Muscle layer of duodenum (tissue), 2 donors: ENCODE data around the gene ARFGEF3.
A peak's percentile ranks its signal among the peaks of the same experiment; 100 is the strongest.

Source experiments
- H3K27ac ChIP-seq: one replicate; pipeline ENCODE4 v1.7.0; 2013; ENCODE audit warnings: mild to moderate bottlenecking, low read length
- H3K27me3 ChIP-seq: one replicate; pipeline ENCODE4 v1.7.0; 2013; ENCODE audit warnings: low read depth, mild to moderate bottlenecking, control low read depth, low read length
- H3K36me3 ChIP-seq, 2 donors: one replicate each; pipeline ENCODE4 v1.7.0; 2013; ENCODE audit warnings: low read length in 2 of 2, control low read depth in 1 of 2, mild to moderate bottlenecking in 1 of 2; ENCODE audit not compliant: insufficient read depth in 2 of 2, control insufficient read depth in 1 of 2
- H3K4me1 ChIP-seq, 2 donors: one replicate each; pipeline ENCODE4 v1.7.0; 2013; ENCODE audit warnings: low read length in 2 of 2, mild to moderate bottlenecking in 2 of 2, control low read depth in 1 of 2, moderate library complexity in 1 of 2; ENCODE audit not compliant: insufficient read depth in 2 of 2, control insufficient read depth in 1 of 2
- H3K4me3 ChIP-seq, 2 donors: one replicate each; pipeline ENCODE4 v1.7.0; 2013; ENCODE audit warnings: low read length in 2 of 2, low read depth in 1 of 2, mild to moderate bottlenecking in 1 of 2
- H3K9me3 ChIP-seq, 2 donors: one replicate each; pipeline ENCODE4 v1.7.0; 2013; ENCODE audit warnings: low read length in 2 of 2, control low read depth in 1 of 2, mild to moderate bottlenecking in 1 of 2; ENCODE audit not compliant: control insufficient read depth in 1 of 2
- donor health status: healthy.

The ARFGEF3 gene

DNA sequence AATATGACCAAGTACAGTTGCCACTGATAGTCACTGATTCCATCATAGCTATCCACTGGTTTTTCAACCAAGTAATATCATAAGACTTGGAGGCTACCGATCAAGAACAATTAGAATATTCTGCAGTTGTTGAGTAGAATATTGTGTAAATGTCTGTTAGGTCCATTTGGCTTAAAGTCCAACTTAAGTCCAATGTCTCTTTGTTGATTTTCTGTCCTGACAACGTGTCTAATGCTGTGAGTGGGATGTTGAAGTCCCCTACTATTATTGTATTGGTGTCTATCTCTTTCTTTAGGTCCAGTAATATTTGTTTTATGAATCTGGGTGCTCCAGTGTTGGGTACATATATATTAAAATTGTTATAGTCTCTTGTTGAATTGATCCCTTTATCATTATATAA, 13.9 kb downstream of the ARFGEF3 start:
- Histone ChIP-seq H3K9me3 (peaks cover 0 to 19% of the 10 kb centered on the region in 2 donors), H3K36me3 (no peaks in the 10 kb centered on the region), H3K27ac (no peak overlapping the region), H3K4me1 (no peaks in the 10 kb centered on the region), H3K4me3 (no peak overlapping the region), H3K27me3 (no peaks in the 10 kb centered on the region)

- Histone ChIP-seq H3K27me3 (no peaks in the 10 kb centered on the region), H3K36me3 (no peaks in the 10 kb centered on the region), H3K4me3 (peak overlapping the region in 1 of 2 donors; percentile 17), H3K4me1 (no peaks in the 10 kb centered on the region), H3K27ac (no peak overlapping the region), H3K9me3 (peaks cover 0 to 19% of the 10 kb centered on the region in 2 donors)
These were observed 15.0 kb downstream of the ARFGEF3 start for GRCh38 chr6:138176652-138177232.

- Histone ChIP-seq H3K4me1 (no peaks in the 10 kb centered on the region), H3K9me3 (peaks cover 0 to 4% of the 10 kb centered on the region in 2 donors), H3K27ac (no peak overlapping the region), H3K36me3 (no peaks in the 10 kb centered on the region), H3K4me3 (no peak overlapping the region), H3K27me3 (no peaks in the 10 kb centered on the region)
These were observed 21.4 kb downstream of the ARFGEF3 start for GRCh38 chr6:138182939-138183789.

DNA sequence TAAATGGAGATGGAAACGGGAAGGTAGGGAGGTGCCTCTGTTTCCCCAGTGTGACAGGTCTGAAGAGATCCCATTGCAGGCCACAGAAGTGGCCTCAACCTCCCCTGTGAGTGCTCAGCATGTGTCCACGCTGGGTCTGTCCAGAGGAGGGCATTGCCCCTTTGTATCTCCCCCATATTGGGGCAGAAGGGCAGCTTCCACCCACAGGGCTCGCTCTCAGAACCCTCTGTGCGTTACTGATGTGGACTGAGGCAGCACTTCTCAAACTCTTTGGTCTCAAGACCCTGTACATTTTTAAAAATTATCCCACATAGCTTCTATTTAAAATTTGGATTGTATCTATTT, 22.0 kb downstream of the ARFGEF3 start:
- Histone ChIP-seq H3K9me3 (no peaks in the 10 kb centered on the region), H3K36me3 (no peaks in the 10 kb centered on the region), H3K4me1 (no peaks in the 10 kb centered on the region), H3K27ac (no peak overlapping the region), H3K4me3 (no peak overlapping the region), H3K27me3 (no peaks in the 10 kb centered on the region)

DNA sequence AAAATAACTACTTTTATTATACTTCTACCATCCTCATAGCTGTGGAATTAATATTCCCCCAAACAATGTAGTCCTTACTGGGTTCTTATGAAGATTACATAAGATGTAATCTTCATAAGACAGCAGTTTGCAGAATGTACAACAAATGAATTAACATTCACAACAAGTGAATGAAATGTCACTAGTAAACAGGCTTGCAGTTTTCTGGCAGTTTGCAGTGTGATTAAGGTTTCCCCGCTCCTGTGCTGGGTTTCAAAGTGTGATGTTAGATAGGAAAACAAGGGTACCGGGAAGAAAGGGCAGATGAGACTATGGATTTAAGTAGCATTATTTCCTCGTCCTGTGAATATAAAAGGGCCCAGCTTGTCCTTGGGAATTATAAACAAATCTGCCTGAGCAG, 22.5 kb downstream of the ARFGEF3 start:
- no peaks in the 10 kb centered on the region for H3K4me1 ChIP-seq
- no peaks in the 10 kb centered on the region for H3K36me3 ChIP-seq
- H3K9me3 ChIP-seq, result no peaks in the 10 kb centered on the region
- H3K27me3 ChIP-seq, result no peaks in the 10 kb centered on the region
- no peak overlapping the region for H3K4me3 ChIP-seq
- no peak overlapping the region for H3K27ac ChIP-seq

GRCh38 chr6:138187156-138187555, 25.4 kb downstream of the ARFGEF3 start:
- H3K36me3 ChIP-seq, result no peaks in the 10 kb centered on the region
- no peaks in the 10 kb centered on the region for H3K27me3 ChIP-seq
- H3K27ac ChIP-seq, result no peak overlapping the region
- H3K9me3 ChIP-seq, result no peaks in the 10 kb centered on the region
- no peaks in the 10 kb centered on the region for H3K4me1 ChIP-seq
- H3K4me3 ChIP-seq, result no peak overlapping the region

DNA sequence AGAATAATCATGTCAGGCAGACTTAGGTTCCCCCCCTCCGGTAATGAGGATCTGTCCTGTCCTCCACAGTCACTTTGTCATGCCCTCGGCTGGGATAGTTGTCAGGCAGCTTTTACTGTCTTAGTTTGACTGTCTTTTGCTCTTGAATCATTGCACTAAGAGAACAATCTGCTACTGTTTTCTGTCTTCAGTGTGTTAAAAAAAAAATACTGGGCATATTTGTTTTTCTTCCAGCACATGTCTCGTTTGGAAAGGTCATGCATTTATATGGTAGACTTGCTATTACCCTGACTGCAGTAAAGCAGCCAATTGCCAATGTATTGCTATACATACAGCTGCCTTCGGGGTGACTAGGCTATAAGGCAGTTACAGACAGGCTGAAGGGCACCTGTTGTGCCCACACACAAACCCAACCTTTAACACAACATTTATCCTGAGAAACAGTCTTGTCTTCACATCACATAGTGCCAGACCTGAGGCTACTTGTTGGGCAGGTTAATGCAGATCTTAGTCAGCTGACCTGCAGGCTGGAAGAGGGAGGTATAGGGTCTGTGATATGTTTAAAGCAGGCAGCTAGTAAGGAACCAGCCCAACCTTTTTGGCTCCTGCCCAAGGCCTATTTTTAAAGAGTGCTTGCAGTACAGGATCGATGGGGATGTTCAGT, 26.7 kb downstream of the ARFGEF3 start:
- Histone ChIP-seq H3K36me3 (no peaks in the 10 kb centered on the region), H3K27ac (no peak overlapping the region), H3K4me1 (no peaks in the 10 kb centered on the region), H3K27me3 (no peaks in the 10 kb centered on the region), H3K9me3 (no peaks in the 10 kb centered on the region), H3K4me3 (no peak overlapping the region)

GRCh38 chr6:138194287-138194686, 32.5 kb downstream of the ARFGEF3 start:
- H3K36me3 ChIP-seq, result no peaks in the 10 kb centered on the region
- no peaks in the 10 kb centered on the region for H3K4me1 ChIP-seq
- no peak overlapping the region for H3K4me3 ChIP-seq
- H3K27ac ChIP-seq, result no peak overlapping the region
- H3K9me3 ChIP-seq, result no peaks in the 10 kb centered on the region
- H3K27me3 ChIP-seq, result no peaks in the 10 kb centered on the region

DNA sequence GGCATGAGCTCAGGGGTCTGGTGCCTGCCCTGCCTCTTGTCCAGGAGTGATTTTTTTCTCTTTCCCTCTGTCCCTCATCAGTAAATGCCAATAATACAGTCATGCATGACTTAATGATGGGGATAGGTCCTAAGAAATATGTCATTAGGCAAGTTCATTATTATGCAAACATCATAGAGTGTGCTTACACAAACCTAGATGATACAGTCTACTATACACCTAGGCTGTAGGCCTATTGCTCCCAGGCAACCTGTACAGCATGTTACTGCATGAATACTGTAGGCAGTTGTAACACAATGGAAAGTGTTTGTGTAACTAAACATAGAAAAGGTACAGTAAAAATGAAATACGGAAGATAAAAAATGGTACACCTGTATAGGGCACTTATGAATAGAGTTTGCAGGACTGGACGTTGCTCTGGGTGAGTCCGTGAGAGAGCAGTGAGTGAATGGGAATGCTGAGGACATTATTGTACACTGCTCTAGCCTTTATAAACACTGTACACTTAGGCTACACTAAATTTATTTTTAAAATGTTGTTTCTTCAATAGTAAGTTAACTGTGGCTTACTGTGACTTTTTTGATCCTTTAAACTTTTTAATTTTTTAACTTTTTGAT, 34.5 kb downstream of the ARFGEF3 start:
- Histone ChIP-seq H3K27ac (no peak overlapping the region), H3K9me3 (no peaks in the 10 kb centered on the region), H3K4me3 (no peak overlapping the region), H3K36me3 (no peaks in the 10 kb centered on the region), H3K27me3 (no peaks in the 10 kb centered on the region), H3K4me1 (no peaks in the 10 kb centered on the region)

DNA sequence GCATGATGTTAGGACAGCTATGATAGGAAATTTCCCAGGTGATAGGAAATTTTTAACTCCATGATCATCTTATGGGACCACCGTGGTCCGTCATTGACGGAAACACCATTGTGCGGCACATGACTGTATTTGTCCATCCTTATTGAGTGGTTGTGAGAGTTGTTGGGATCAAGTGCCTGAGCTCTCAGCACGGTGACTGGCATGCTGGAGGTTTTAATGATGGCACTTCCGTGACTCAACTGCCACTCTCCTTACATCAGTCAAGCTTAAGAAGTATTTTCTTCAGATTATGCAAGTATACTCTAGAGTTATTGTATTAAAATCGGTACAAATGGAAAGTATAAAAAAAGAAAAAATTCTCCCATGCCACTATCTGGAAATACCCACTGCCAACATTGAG, 35.8 kb downstream of the ARFGEF3 start:
- no peaks in the 10 kb centered on the region for H3K36me3 ChIP-seq
- H3K4me3 ChIP-seq, result no peak overlapping the region
- no peaks in the 10 kb centered on the region for H3K4me1 ChIP-seq
- H3K27me3 ChIP-seq, result no peaks in the 10 kb centered on the region
- H3K27ac ChIP-seq, result no peak overlapping the region
- H3K9me3 ChIP-seq, result no peaks in the 10 kb centered on the region

- no peak overlapping the region for H3K4me3 ChIP-seq
- no peak overlapping the region for H3K27ac ChIP-seq
- H3K9me3 ChIP-seq, result no peaks in the 10 kb centered on the region
- H3K4me1 ChIP-seq, result no peaks in the 10 kb centered on the region
- no peaks in the 10 kb centered on the region for H3K27me3 ChIP-seq
- H3K36me3 ChIP-seq, result no peaks in the 10 kb centered on the region
These were observed 36.8 kb downstream of the ARFGEF3 start for GRCh38 chr6:138198430-138199091.
